Loucy (cell line): ENCODE measurements around the gene ZNF611.
"Not testable (repeated sequence)": the region's sequence is repeated elsewhere in the genome, so short reads cannot be mapped to it uniquely, and the experiment has no call there.

ENCODE experiments used
- EZH2phosphoT487 ChIP-seq: fragments of 200-600 bp; IDR thresholded peaks from 2 replicates; pipeline ENCODE4 v1.6.1; 2018; ENCODE audit warnings: antibody characterized with exemption, mild to moderate bottlenecking, moderate library complexity, borderline replicate concordance
- TF ChIP-seq, protein P1 (sequence below): fragments of 200-600 bp; sonication (generic); conservative IDR thresholded peaks from 2 replicates; pipeline ENCODE4 v1.5.1; 2014; ENCODE audit warnings: mild to moderate bottlenecking, antibody characterized with exemption, low read length

- TF ChIP-seq, protein P1, sequence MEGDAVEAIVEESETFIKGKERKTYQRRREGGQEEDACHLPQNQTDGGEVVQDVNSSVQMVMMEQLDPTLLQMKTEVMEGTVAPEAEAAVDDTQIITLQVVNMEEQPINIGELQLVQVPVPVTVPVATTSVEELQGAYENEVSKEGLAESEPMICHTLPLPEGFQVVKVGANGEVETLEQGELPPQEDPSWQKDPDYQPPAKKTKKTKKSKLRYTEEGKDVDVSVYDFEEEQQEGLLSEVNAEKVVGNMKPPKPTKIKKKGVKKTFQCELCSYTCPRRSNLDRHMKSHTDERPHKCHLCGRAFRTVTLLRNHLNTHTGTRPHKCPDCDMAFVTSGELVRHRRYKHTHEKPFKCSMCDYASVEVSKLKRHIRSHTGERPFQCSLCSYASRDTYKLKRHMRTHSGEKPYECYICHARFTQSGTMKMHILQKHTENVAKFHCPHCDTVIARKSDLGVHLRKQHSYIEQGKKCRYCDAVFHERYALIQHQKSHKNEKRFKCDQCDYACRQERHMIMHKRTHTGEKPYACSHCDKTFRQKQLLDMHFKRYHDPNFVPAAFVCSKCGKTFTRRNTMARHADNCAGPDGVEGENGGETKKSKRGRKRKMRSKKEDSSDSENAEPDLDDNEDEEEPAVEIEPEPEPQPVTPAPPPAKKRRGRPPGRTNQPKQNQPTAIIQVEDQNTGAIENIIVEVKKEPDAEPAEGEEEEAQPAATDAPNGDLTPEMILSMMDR: not testable (repeated sequence)
- not testable (repeated sequence) for TF ChIP-seq EZH2phosphoT487
These were observed 6.5 kb upstream of the ZNF611 start for GRCh38 chr19:52741371-52741770.
